ENCODE measurements around the gene CCDC91. TPM values are rescaled to one million over a fixed set of nuclear protein-coding genes. Genes with fewer than 3 reads are reported as not detected.
A peak's percentile ranks its signal among the peaks of the same experiment; 100 is the strongest.

The CCDC91 gene
- total and polyA plus RNA-seq, 9 of the 15 experiments (the other 6 are each of a cell fraction or from before 2014, with no cell fraction given): 10.1 to 31.1 (median 26.3) TPM

DNA sequence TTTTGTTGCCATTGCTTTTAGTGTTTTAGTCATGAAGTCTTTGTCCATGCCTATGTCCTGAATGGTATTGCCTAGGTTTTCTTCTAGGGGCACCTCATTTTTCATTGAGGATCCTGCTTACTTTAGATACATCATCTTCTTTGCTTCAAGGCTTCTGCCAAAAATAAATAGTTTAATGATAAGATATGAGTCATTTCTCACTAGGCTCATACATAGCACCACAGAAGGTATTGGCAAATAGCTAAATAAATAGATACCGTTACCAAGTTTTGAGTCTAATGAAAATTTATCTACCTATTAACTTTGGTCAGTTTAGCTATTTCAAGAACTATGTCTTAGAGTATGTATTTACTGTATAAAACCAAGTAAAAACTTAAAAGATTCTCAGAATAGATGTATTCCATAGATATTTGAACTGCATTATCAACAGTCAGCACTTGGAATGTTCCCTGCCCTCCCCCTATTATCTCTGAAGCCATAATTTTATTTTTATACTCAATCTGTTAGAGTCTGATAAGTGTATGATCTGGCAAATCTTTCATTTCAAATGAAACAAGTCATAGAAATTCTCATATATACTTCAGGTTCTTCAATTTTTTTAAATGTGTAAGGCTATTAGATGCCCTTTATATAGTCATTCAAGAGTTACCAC is 310.2 kb downstream of the CCDC91 start:
- no TSS peak for BruUV-seq (replicated peaks)
- H3K4me1 ChIP-seq (replicated peaks in 1 of 2; ENCODE audit: control insufficient read depth in 2 of 2, insufficient read depth in 2 of 2, low read length in 2 of 2): peaks cover 0 to 2% of the 10 kb centered on the region in 2 experiments; a peak in 2 of 5 replicates
- TF ChIP-seq TAL1 (IDR thresholded peaks at IDR 0.05): peak; percentile 20; the same call in 1 of the 2 replicates
- TF ChIP-seq, protein P1, sequence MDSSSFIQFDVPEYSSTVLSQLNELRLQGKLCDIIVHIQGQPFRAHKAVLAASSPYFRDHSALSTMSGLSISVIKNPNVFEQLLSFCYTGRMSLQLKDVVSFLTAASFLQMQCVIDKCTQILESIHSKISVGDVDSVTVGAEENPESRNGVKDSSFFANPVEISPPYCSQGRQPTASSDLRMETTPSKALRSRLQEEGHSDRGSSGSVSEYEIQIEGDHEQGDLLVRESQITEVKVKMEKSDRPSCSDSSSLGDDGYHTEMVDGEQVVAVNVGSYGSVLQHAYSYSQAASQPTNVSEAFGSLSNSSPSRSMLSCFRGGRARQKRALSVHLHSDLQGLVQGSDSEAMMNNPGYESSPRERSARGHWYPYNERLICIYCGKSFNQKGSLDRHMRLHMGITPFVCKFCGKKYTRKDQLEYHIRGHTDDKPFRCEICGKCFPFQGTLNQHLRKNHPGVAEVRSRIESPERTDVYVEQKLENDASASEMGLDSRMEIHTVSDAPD (CRISPR knock-in tag; IDR thresholded peaks at IDR 0.05): no peak
- TF ChIP-seq CBFA2T3 (IDR thresholded peaks at IDR 0.05): peak; percentile 54; the same call in 1 of the 2 replicates
- TF ChIP-seq ARID1B (IDR thresholded peaks at IDR 0.05): peak; percentile 56
- no peak for TF ChIP-seq ZNF133 (CRISPR knock-in tag; IDR thresholded peaks at IDR 0.05)
- TF ChIP-seq FOSL1 (tag; conservative IDR thresholded peaks at IDR 0.05): peak; percentile 77
- peak; percentile 35; the same call in 1 of the 2 replicates for TF ChIP-seq CBFA2T2 (conservative IDR thresholded peaks at IDR 0.05)
- peak; percentile 63; the same call in 1 of the 2 replicates for TF ChIP-seq TEAD4 (IDR thresholded peaks at IDR 0.05; ENCODE audit: low read length)
- TF ChIP-seq TEAD4 (CRISPR knock-in tag; IDR thresholded peaks at IDR 0.05; ENCODE audit: borderline replicate concordance): no peak
- TF ChIP-seq ATF3 (IDR thresholded peaks at IDR 0.05): 0 out of 2 replicates have a peak, but pooled peaks have one; percentile 11
- no peak for TF ChIP-seq ATF3 (CRISPR knock-in tag; conservative IDR thresholded peaks at IDR 0.05)
- H3K9ac ChIP-seq (ENCODE audit: insufficient read depth in 1 of 2, low read depth in 2 of 2, low read length in 2 of 2): no peak overlapping the region
- H3K9me1 ChIP-seq (ENCODE audit: control insufficient read depth, insufficient read depth, low read length): no peaks in the 10 kb centered on the region
- no peaks in the 10 kb centered on the region for H3K79me2 ChIP-seq (ENCODE audit: control insufficient read depth, insufficient read depth, low read length)
- no peak overlapping the region for H3K27ac ChIP-seq (ENCODE audit: extremely low read depth, low read depth, low read length)
- in situ Hi-C loops (cut with MboI) (no loop called here), intact Hi-C loops (cut with micrococcal nuclease) (no loop called here)
- H3K36me3 ChIP-seq (ENCODE audit: control insufficient read depth, insufficient read depth, low read length): no peaks in the 10 kb centered on the region
- no peak for DNase-seq (ENCODE audit: extremely low read depth in 1 of 4, low spot score in 3 of 4)
- no peak overlapping the region for H3K4me3 ChIP-seq
- no peak for FAIRE-seq
- no peaks in the 10 kb centered on the region for H4K20me1 ChIP-seq (replicated peaks; ENCODE audit: control insufficient read depth, insufficient read depth, low read length)
- no peak overlapping the region for H2AFZ ChIP-seq (ENCODE audit: low read depth, low read length)
- H3K27me3 ChIP-seq (ENCODE audit: control insufficient read depth in 2 of 2, insufficient read depth in 2 of 2, low read length in 2 of 2): no peaks in the 10 kb centered on the region
- ChIA-PET CTCF (ENCODE audit: low intra/inter-chr PET ratio) (no interaction called here), POLR2A (no interaction called here)
- WGBS (ENCODE audit: insufficient coverage, low coverage, missing lambda C conversion rate): 64% methylated on average over 1 of the region's 1 CpG
- no peak overlapping the region for H3K4me2 ChIP-seq (ENCODE audit: insufficient read depth, low read length)
- H3K9me3 ChIP-seq (replicated peaks; ENCODE audit: control insufficient read depth, insufficient read depth, low read depth, low read length): no peaks in the 10 kb centered on the region
- no peak for ATAC-seq
